Kidney glomerular epithelial cell (primary cell): ENCODE results near the gene LHX3.

Experiments
- DNase-seq: peaks from one replicate; lab custom pipeline; 2025; lab: John Stamatoyannopoulos, UW

Gene LHX3

DNA sequence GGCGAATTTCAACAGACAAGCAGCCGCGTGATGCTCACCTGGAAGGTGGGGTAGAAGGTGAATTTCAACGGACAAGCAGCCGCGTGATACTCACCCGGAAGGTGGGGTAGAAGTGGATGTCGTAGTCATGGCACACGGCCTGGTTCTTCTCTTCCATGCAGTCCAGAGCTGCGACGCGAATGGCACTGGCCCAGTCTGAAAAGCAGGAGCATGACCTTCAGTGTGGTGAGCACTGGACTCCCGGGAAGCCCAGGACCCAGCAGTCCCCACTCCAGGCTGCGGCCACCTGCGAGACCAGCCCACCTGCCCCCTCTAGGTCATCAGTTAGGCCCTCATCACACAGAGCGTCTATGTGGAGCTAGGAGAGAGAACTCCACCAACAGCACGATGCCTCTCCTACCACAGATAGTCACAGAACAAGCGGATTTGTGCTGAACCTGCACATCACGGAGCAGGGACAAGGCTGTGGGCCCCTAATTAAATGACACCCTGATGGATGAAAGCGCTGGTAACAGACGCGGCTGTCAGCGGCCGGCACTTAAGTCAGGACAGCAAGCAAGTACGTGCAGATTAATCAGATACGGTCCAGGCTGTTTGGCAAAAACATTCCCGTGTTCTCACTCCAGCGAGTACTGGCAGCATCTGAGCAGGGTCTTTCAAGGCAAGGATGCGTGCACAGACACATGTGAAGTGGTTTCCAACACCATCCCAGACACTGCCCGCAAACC lies 21.9 kb upstream of the LHX3 start:
- DNase-seq = no peak

DNA sequence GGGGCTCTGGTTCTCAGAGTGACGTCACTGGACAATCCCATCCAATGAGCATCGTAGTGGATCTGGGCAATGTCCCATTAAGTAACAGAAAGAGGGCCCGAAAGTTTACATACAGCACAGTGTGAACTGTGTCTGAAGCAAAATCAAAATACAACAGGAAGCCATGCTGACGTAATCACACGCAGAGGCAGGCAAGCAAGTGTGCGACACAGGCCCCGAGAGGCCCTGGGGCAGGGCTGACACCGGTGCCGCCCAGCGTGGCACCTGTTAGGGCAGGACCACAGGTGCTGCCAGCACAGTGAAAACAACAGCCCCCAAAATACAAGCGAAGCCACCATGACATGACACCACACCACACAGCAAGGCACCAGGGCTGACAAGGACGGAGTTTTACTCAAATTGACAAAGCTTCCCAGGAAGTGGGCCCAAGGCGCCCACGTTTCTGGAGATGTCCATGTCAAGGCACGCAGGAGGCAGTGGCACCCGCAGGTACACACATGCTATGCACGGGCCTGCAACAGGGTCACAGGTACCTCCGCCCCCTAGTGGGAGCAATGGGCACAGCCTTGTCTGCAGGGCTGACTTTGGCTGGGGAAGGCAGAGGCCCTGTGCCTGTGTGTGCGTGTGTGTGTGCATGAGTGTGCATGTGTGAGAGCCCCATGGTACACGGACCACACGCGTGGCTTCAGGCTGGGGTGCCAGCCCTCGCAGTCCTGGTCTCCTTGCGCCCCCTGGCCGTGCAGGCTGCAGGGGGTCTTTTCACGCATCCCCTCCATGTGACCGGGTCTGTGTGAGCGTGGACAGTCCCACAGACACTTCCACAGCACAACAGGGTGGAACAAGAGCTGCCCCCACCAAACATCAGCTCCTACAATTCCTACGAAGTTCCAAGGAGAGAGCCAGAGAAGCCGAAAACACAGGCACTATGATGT lies 21.1 kb upstream of the LHX3 start:
- peak; percentile 15 for DNase-seq

GRCh38 chr9:136225366-136225747 lies 20.4 kb upstream of the LHX3 start:
- no peak for DNase-seq

GRCh38 chr9:136223871-136224640 lies 19.1 kb upstream of the LHX3 start:
- DNase-seq = no peak

- DNase-seq = no peak
Measured at GRCh38 chr9:136222906-136223285, 18.0 kb upstream of the LHX3 start.

- DNase-seq = no peak
Measured at GRCh38 chr9:136222166-136222905, 17.4 kb upstream of the LHX3 start.

GRCh38 chr9:136220017-136220729 lies 15.2 kb upstream of the LHX3 start:
- no peak for DNase-seq

DNA sequence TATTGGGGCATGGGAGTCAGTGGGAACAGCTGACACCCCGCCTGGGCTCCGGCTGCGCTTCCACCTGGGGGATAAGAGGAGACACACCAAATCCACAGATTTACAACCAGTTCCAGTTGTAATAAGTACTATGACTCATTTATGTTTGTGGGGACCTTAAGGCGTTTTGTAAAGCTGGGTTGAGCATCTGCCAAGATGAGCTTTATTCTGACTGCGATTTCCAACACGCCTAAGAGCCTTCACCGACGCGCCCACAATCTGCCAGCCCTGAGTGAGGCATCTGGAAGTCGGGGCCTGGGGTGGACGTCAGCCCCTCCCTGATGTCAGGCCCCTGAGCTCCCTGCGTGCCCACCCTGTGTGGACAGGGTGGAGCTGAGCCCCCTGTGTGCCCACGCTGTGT lies 14.3 kb upstream of the LHX3 start:
- DNase-seq = no peak

- DNase-seq = no peak
Measured at GRCh38 chr9:136218673-136219072, 13.7 kb upstream of the LHX3 start.

GRCh38 chr9:136218271-136218670 lies 13.3 kb upstream of the LHX3 start:
- DNase-seq = no peak

DNA sequence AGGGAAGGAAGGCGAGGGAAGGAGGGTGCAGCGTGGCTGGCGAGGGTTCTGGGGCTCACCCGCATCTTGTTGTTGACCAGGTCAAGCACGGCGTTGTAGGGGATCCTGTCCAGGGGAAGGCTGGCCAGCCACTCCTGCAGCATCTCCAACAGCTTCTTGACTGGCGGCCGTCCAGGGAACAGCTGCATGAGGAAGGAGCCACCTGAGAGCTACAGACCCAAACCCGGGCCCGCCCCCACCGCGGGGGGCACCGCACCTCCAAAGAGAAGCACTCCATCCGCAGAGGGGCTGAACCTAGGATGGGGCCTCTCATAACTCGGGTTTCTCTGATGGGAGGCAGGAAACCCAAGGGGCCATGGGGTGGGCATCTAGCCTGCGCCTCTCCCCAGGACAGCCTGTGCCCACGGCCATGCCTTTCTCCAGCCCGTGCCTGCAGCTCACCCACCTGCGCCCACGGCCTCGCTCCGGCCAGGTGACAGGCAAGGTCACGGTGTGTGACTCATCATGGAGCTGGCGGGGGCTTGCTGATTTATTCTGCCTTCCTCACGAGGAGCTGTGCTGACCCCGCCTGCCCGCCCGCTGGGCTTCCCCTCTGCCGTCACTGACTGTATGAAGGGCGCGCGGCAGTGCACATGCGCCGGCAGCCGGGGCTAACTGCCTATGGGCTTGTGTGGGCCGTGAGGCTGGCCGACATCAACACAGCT lies 11.8 kb upstream of the LHX3 start:
- DNase-seq = no peak

- no peak for DNase-seq
Measured at GRCh38 chr9:136213733-136214132, 8.8 kb upstream of the LHX3 start.

DNA sequence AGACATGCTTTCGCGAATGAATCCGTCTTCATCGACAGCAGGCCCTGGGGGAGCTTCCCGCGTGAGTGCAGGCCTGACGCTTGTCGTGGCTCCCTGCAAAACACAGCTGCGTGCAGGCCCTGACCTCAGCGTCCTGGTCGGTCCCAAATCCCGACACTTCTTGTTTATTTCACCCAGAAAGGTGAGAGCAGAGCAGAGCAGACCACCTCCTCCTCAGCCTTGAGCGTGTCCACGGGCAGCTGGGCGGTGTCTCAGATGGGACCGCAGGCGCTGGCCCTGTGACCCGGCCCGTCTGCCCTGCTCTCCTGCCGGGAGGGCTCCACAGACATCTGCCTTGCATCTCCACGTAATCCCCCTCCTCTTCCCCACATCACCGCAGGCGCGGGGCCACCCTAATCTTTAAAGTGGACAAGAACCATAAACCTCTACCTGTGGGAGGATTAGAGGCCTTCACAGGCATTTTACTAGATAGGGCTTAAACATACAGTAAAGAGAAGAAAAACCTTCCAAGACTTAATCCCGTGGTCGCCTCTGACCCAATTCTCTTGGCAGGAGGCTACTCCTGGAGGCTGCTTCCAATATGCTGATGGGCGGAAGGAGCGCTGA lies 7.5 kb upstream of the LHX3 start:
- no peak for DNase-seq

GRCh38 chr9:136211441-136212344 lies 6.8 kb upstream of the LHX3 start:
- DNase-seq = no peak

- no peak for DNase-seq
Measured at GRCh38 chr9:136211006-136211405, 6.1 kb upstream of the LHX3 start.

DNA sequence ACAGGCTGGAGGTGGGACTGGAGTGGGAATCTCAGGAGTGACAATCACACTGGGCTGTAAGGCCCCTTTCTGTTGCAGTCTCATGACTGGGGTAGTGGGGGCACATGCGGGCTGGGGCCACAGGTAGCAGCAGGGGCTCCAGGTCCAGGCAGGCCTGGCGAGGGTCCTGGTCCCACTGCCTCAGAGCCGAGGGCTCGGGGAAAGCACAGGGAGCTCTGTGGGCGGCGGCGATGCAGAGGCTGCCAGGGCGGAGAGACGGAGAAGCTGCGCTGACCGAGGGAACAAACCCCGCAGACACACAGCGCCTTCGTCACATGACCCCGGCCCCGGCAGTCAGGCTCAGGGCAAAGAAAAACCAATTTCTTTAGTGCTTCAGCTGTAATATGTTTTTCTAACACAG lies 5.3 kb upstream of the LHX3 start:
- DNase-seq = no peak

DNA sequence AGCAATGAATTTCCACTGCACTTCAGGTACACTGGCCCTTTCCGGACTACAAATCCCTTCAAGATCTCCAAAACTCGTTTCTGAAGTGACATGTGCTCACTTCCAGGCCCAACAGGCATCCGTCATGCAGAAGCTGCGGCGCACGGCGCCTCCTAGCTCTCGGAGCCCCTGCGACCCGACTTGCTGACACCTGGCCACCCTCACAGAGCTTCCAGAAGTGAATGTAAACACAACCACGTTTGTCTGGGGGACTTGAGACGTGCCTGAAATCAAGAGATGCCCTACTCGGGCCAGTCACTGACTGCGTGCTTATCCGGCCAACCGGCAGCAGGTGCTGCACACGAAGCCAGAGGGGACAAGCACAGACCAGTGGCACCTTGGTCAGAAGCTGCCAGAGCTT lies 4.9 kb upstream of the LHX3 start:
- DNase-seq = no peak

DNA sequence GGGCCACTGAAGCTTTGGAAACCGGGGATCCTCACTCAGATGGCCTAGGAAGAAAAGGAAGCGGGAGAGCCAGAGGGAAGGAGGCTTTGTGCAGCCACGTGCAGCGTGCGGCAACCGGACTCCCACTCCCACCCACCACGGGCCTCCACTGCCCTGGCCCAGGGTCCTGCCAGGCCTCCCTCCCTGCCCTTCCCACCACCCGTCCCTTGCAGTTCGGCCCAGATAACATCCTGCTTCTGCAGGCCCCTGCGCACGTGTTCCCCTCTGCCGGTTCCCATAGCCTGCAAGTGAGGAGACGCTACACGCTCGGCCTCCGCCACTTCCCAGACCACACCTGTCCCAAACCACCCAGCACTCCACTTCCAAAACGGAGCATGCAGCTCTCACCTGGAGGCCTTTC lies 4.3 kb upstream of the LHX3 start:
- no peak for DNase-seq

DNA sequence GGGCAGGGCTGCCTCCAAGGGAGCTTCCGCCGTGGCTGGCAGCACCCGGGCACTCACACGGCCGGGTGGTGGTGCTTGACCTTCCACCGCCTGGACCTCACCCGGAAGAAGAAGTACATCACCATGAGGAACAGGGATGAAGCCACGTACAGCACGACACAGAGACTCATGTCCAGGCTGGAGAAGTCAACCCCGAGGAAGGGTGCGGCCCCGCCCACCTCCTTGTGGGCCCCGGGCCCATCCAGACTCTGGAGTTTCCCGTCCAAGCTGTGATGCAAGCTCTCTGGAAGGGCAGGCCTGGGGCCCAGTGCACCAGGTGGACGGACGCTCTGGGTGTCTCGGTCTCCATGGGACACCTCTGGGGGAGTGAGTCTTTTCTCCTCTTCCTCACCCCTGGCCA lies 3.7 kb upstream of the LHX3 start:
- no peak for DNase-seq
